GM12878 (cell line): ENCODE data around the gene BRI3BP. TPM values are rescaled to one million over a fixed set of nuclear protein-coding genes. Genes with fewer than 3 reads are reported as not detected.
A peak's percentile ranks its signal among the peaks of the same experiment; 100 is the strongest.

Experiments used
- ATAC-seq: fragments of 200-7000 bp; cut with Tn5 transposase; 3 replicates; pipeline ENCODE4 v1.9.1; 2020; ENCODE audit warnings: mild to moderate bottlenecking, moderate library complexity
- BruUV-seq: library from RNA; stranded (reverse); fragments of 400-500 nt; replicated peaks from 2 replicates; lab custom pipeline; 2021; lab: Mats Ljungman, UMichigan
- CTCF ChIA-PET: fragments of 300-600 bp; sonication (Branson Sonifier 250); formaldehyde crosslinking; extraction: SDS; loops from one replicate; lab custom pipeline; 2021; ENCODE audit warnings: inconsistent platforms; lab: Yijun Ruan, JAX
- POLR2A ChIA-PET: fragments of 350-600 bp; formaldehyde crosslinking; extraction: SDS; loops from one replicate; lab custom pipeline; 2021; ENCODE audit warnings: inconsistent platforms; lab: Charles Lee
- RAD21 ChIA-PET: fragments of 300-600 bp; sonication (Branson Sonifier 250); formaldehyde crosslinking; loops from one replicate; lab custom pipeline; 2023; ENCODE audit warnings: antibody characterized with exemption; ENCODE audit not compliant: unreplicated experiment; lab: Charles Lee
- SMC1A ChIA-PET: fragments of 300-600 bp; sonication (Branson Sonifier 250); formaldehyde crosslinking; loops from one replicate; lab custom pipeline; 2023; ENCODE audit not compliant: unreplicated experiment, uncharacterized antibody; lab: Charles Lee
- DNase-seq: peaks from one replicate; pipeline ENCODE4 v3.0.0-alpha.2; 2011; ENCODE audit warnings: low read depth, low spot score
- FAIRE-seq: peaks from 3 replicates; lab custom pipeline; 2011; peaks lifted over from hg19 to GRCh38; lab: Jason Lieb, UNC
- H2AFZ ChIP-seq: 2 replicates; pipeline ENCODE4 v1.6.0; 2011; ENCODE audit warnings: low read depth, low read length, control low read depth; ENCODE audit not compliant: control insufficient read depth
- H3K27ac ChIP-seq: 2 replicates; pipeline ENCODE4 v1.5.1; 2011; ENCODE audit warnings: control low read depth; ENCODE audit not compliant: control insufficient read depth, insufficient read depth
- H3K27me3 ChIP-seq, 2 experiments: replicated peaks in 1 of 2; 2 replicates each; pipeline versions ENCODE4 v1.6.0 to v1.6.1; 2011; ENCODE audit warnings: low read length in 1 of 2; ENCODE audit not compliant: control insufficient read depth in 2 of 2, insufficient read depth in 2 of 2
- H3K36me3 ChIP-seq, 2 experiments: 2 replicates each; pipeline ENCODE4 v1.5.1; 2011; ENCODE audit warnings: low read length in 1 of 2; ENCODE audit not compliant: control insufficient read depth in 2 of 2, insufficient read depth in 2 of 2
- H3K4me1 ChIP-seq: 2 replicates; pipeline ENCODE4 v1.6.1; 2011; ENCODE audit warnings: mild to moderate bottlenecking, low read length, moderate library complexity, mixed read lengths; ENCODE audit not compliant: control insufficient read depth, insufficient read depth
- H3K4me2 ChIP-seq: 2 replicates; pipeline ENCODE4 v1.6.0; 2011; ENCODE audit warnings: control low read depth; ENCODE audit not compliant: control insufficient read depth, insufficient read depth
- H3K4me3 ChIP-seq: fragments of 200-600 bp; sonication (generic); 2 replicates; pipeline ENCODE4 v1.5.1; 2016
- H3K79me2 ChIP-seq: 2 replicates; pipeline ENCODE4 v1.6.0; 2011; ENCODE audit warnings: low read length; ENCODE audit not compliant: control insufficient read depth, insufficient read depth
- H3K9ac ChIP-seq: 2 replicates; pipeline ENCODE4 v1.8.0; 2011; ENCODE audit warnings: low read length, control low read depth, mixed read lengths; ENCODE audit not compliant: control insufficient read depth, insufficient read depth
- H3K9me3 ChIP-seq: replicated peaks from 3 replicates; pipeline ENCODE4 v1.5.1; 2011; ENCODE audit warnings: mild to moderate bottlenecking, low read length; ENCODE audit not compliant: control insufficient read depth, insufficient read depth
- H4K20me1 ChIP-seq: 2 replicates; pipeline ENCODE4 v1.6.0; 2011; ENCODE audit not compliant: control insufficient read depth, insufficient read depth
- BMI1 ChIP-seq: fragments of 450-650 bp; IDR thresholded peaks from 2 replicates; pipeline ENCODE4 v1.6.1; 2016; ENCODE audit warnings: mild to moderate bottlenecking, moderate library complexity, borderline replicate concordance
- ESRRA ChIP-seq: IDR thresholded peaks from 2 replicates; pipeline ENCODE4 v1.6.1; 2012; ENCODE audit warnings: mild to moderate bottlenecking, low read length, improper control_type of control experiment
- POLR2A ChIP-seq: IDR thresholded peaks from 2 replicates; pipeline ENCODE4 v1.6.1; 2011; ENCODE audit warnings: low read depth, mild to moderate bottlenecking, low read length
- RB1 ChIP-seq: fragments of 450-650 bp; formaldehyde crosslinking; IDR thresholded peaks from 2 replicates; pipeline ENCODE4 v1.6.1; 2017; ENCODE audit warnings: mild to moderate bottlenecking, borderline replicate concordance
- STAT3 ChIP-seq: IDR thresholded peaks from 2 replicates; pipeline ENCODE4 v1.6.1; 2011; ENCODE audit warnings: low read depth, low read length, improper control_type of control experiment
- TCF7 ChIP-seq: IDR thresholded peaks from 2 replicates; pipeline ENCODE4 v1.6.1; 2014; ENCODE audit warnings: antibody characterized with exemption, borderline replicate concordance
- ZNF217 ChIP-seq: fragments of 450-650 bp; IDR thresholded peaks from 2 replicates; pipeline ENCODE4 v1.6.1; 2017; ENCODE audit warnings: antibody characterized with exemption, mild to moderate bottlenecking
- ZZZ3 ChIP-seq: IDR thresholded peaks from 2 replicates; pipeline ENCODE4 v1.6.1; 2011; ENCODE audit warnings: low read depth; ENCODE audit not compliant: control insufficient read depth, insufficient read length
- WGBS: methylation state at CpG from one replicate; pipeline ENCODE4 v1.1.6; 2016; ENCODE audit warnings: low lambda C conversion rate; ENCODE audit not compliant: insufficient replicate concordance, insufficient coverage; ENCODE audit errors: missing lambda C conversion rate; 5-methylcytosine and 5-hydroxymethylcytosine counted together
- in situ Hi-C: fragments of 300-500 bp; cut with MboI; formaldehyde crosslinking; loops from 9 replicates; pipeline ENCODE4 v1.14.3; 2018; ENCODE audit warnings: mixed read lengths
- intact Hi-C: fragments of 100-400 bp; cut with micrococcal nuclease; formaldehyde crosslinking; loops from one replicate; pipeline ENCODE4 v1.14.2; 2022; ENCODE audit not compliant: unreplicated experiment
- polyA plus RNA-seq, 11 experiments: library from polyadenylated mRNA; depleted of rRNA in 4 of 11; unstranded in 6 of 11; stranded (reverse) in 5 of 11; fragments of >200 nt; fragmentation: Nextera tagmentation in 4 of 11; fragmentation: Illumina TruSeq in 1 of 11; extraction: Ambion mirVana in 4 of 11; extraction: Trizol in 1 of 11; gene quantifications; 1 replicate in 1 of 11; 2 replicates in 10 of 11; pipeline versions ENCODE4 v1.2.1 to v1.2.3, GENCODE V29; 2011 to 2016; ENCODE audit warnings: inconsistent platforms in 2 of 11, missing spikeins in 2 of 11, low read depth in 1 of 11
- total RNA-seq, 4 experiments: library from RNA; depleted of rRNA in 3 of 4; stranded (reverse); fragments of >200 nt in 3 of 4; fragmentation: Illumina TruSeq in 1 of 4; extraction: Trizol in 1 of 4; gene quantifications; 2 replicates each; pipeline versions ENCODE4 v1.2.1 to v1.2.3, GENCODE V29; 2013 to 2021
- TF ChIP-seq, protein P1 (sequence below): fragments of 450-650 bp; IDR thresholded peaks from 2 replicates; pipeline ENCODE4 v1.6.1; 2017; ENCODE audit warnings: mild to moderate bottlenecking
- TF ChIP-seq, protein P2 (sequence below): fragments of 150-350 bp; IDR thresholded peaks from 2 replicates; pipeline ENCODE4 v1.6.1; 2016; ENCODE audit warnings: low read depth, low read length
- TF ChIP-seq, protein P3 (sequence below): fragments of 450-650 bp; conservative IDR thresholded peaks from 2 replicates; pipeline ENCODE4 v1.6.1; 2017; ENCODE audit warnings: mild to moderate bottlenecking, moderate library complexity

Gene BRI3BP
- total and polyA plus RNA-seq, 10 of the 15 experiments (the other 5 are each of a cell fraction or from before 2014, with no cell fraction given): 11.5 to 37.0 (median 28.5) TPM

DNA sequence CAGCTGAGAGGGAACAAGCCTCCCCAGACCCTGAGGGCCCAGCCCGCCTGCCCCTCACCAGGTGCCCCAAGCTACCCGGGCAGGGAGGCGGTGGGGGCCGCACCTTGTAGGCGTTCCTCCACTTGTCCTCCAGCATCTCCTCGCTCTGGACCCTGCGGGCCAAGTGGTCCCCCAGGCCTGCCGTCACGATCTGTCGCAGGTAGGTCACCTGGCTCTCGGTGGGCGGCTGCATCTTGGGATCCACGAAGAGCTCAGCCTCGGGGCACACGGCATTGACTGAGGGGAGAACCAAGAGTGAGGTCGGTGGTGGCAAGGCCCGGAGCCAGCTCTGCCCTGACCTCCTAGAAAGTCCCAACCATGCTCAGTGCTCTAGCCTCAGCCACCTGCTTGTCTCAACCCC, 41.1 kb upstream of the BRI3BP start:
- no peaks in the 10 kb centered on the region for H3K9me3 ChIP-seq
- no peak for ATAC-seq
- TF ChIP-seq, protein P1, sequence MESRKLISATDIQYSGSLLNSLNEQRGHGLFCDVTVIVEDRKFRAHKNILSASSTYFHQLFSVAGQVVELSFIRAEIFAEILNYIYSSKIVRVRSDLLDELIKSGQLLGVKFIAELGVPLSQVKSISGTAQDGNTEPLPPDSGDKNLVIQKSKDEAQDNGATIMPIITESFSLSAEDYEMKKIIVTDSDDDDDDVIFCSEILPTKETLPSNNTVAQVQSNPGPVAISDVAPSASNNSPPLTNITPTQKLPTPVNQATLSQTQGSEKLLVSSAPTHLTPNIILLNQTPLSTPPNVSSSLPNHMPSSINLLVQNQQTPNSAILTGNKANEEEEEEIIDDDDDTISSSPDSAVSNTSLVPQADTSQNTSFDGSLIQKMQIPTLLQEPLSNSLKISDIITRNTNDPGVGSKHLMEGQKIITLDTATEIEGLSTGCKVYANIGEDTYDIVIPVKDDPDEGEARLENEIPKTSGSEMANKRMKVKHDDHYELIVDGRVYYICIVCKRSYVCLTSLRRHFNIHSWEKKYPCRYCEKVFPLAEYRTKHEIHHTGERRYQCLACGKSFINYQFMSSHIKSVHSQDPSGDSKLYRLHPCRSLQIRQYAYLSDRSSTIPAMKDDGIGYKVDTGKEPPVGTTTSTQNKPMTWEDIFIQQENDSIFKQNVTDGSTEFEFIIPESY: no peak
- TF ChIP-seq POLR2A: peak; percentile 60
- ChIA-PET SMC1A (no interaction called here), CTCF (interaction anchor here (1.2 kb wide), 1 partner anchor 46 kb away, joined by 3 read pairs; no protein-coding TSS in a partner anchor), RAD21 (no interaction called here), POLR2A (interaction anchor here (0.8 kb wide), 1 partner anchor 12 kb away, joined by 4 read pairs; no protein-coding TSS in a partner anchor)
- H3K36me3 ChIP-seq: peaks cover 24 to 32% of the 10 kb centered on the region in 2 experiments
- no peak overlapping the region for H3K9ac ChIP-seq
- WGBS: 83% methylated on average over 17 of the region's 17 CpGs
- no peak overlapping the region for H3K4me3 ChIP-seq
- FAIRE-seq: no peak
- BruUV-seq: no TSS peak
- in situ Hi-C loops (no loop called here), intact Hi-C loops (no loop called here)
- no peaks in the 10 kb centered on the region for H4K20me1 ChIP-seq
- no peak overlapping the region for H3K27ac ChIP-seq
- H3K79me2 ChIP-seq: no peaks in the 10 kb centered on the region
- H3K4me1 ChIP-seq: no peaks in the 10 kb centered on the region
- no peak for DNase-seq
- H3K4me2 ChIP-seq: no peak overlapping the region
- H3K27me3 ChIP-seq: no peaks in the 10 kb centered on the region
- no peak overlapping the region for H2AFZ ChIP-seq

DNA sequence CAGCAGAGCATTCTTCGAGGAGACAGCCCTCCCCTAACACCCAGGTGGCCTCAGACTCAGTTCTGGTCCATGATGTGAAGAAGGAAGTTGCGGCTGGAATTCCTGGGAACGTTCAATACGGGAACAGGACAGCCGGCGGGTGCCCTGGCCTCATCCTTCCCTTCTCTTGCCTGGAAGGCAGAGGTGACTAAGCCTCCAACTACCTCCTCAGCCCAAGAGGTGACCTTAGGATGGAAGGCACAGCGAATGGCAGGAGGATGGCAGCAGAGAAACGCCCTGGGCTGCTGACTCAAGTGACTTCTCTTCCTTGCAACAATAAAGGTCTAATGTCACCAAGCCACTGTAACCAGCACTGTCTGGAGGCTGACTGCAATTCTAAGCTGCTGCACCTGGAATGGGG, 40.6 kb upstream of the BRI3BP start:
- intact Hi-C loops (no loop called here), in situ Hi-C loops (no loop called here)
- Histone ChIP-seq H3K36me3 (peaks cover 24 to 32% of the 10 kb centered on the region in 2 experiments), H3K4me2 (no peak overlapping the region), H3K79me2 (no peaks in the 10 kb centered on the region), H3K4me3 (no peak overlapping the region), H4K20me1 (no peaks in the 10 kb centered on the region), H3K27ac (no peak overlapping the region), H2AFZ (no peak overlapping the region), H3K4me1 (no peaks in the 10 kb centered on the region), H3K9ac (no peak overlapping the region), H3K27me3 (no peaks in the 10 kb centered on the region), H3K9me3 (no peaks in the 10 kb centered on the region)
- FAIRE-seq (no peak), DNase-seq (no peak), ATAC-seq (no peak)
- CTCF ChIA-PET: no interaction called here
- WGBS: 77% methylated on average over 8 of the region's 8 CpGs
- POLR2A ChIA-PET: interaction anchor here (0.8 kb wide), 1 partner anchor 12 kb away, joined by 4 read pairs; no protein-coding TSS in a partner anchor
- SMC1A ChIA-PET: no interaction called here
- BruUV-seq: no TSS peak
- RAD21 ChIA-PET: no interaction called here
- TF ChIP-seq, protein P2, sequence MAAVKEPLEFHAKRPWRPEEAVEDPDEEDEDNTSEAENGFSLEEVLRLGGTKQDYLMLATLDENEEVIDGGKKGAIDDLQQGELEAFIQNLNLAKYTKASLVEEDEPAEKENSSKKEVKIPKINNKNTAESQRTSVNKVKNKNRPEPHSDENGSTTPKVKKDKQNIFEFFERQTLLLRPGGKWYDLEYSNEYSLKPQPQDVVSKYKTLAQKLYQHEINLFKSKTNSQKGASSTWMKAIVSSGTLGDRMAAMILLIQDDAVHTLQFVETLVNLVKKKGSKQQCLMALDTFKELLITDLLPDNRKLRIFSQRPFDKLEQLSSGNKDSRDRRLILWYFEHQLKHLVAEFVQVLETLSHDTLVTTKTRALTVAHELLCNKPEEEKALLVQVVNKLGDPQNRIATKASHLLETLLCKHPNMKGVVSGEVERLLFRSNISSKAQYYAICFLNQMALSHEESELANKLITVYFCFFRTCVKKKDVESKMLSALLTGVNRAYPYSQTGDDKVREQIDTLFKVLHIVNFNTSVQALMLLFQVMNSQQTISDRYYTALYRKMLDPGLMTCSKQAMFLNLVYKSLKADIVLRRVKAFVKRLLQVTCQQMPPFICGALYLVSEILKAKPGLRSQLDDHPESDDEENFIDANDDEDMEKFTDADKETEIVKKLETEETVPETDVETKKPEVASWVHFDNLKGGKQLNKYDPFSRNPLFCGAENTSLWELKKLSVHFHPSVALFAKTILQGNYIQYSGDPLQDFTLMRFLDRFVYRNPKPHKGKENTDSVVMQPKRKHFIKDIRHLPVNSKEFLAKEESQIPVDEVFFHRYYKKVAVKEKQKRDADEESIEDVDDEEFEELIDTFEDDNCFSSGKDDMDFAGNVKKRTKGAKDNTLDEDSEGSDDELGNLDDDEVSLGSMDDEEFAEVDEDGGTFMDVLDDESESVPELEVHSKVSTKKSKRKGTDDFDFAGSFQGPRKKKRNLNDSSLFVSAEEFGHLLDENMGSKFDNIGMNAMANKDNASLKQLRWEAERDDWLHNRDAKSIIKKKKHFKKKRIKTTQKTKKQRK: no peak
- TF ChIP-seq ZNF217 (no peak), STAT3 (no peak), RB1 (no peak), ESRRA (no peak), ZZZ3 (no peak), BMI1 (no peak), TCF7 (no peak)
- TF ChIP-seq, protein P3, sequence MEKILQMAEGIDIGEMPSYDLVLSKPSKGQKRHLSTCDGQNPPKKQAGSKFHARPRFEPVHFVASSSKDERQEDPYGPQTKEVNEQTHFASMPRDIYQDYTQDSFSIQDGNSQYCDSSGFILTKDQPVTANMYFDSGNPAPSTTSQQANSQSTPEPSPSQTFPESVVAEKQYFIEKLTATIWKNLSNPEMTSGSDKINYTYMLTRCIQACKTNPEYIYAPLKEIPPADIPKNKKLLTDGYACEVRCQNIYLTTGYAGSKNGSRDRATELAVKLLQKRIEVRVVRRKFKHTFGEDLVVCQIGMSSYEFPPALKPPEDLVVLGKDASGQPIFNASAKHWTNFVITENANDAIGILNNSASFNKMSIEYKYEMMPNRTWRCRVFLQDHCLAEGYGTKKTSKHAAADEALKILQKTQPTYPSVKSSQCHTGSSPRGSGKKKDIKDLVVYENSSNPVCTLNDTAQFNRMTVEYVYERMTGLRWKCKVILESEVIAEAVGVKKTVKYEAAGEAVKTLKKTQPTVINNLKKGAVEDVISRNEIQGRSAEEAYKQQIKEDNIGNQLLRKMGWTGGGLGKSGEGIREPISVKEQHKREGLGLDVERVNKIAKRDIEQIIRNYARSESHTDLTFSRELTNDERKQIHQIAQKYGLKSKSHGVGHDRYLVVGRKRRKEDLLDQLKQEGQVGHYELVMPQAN: no peak
